ENCODE data around the gene MED9. TPM values are rescaled to one million over a fixed set of nuclear protein-coding genes. Genes with fewer than 3 reads are reported as not detected.
"Not testable (repeated sequence)": the region's sequence is repeated elsewhere in the genome, so short reads cannot be mapped to it uniquely, and the experiment has no call there.

Gene MED9, protein sequence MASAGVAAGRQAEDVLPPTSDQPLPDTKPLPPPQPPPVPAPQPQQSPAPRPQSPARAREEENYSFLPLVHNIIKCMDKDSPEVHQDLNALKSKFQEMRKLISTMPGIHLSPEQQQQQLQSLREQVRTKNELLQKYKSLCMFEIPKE
- 73.7 and 85.1 TPM in 2 replicates for total RNA-seq (2014; rRNA removed; shearing (Covaris generic))
- 69.4 and 84.0 TPM in 2 replicates for polyA plus RNA-seq (2015; cell fraction: cytosol; rRNA removed)
- 53.6 and 59.9 TPM in 2 replicates for polyA plus RNA-seq (2015; cell fraction: nucleus; rRNA removed)

GRCh38 chr17:17476865-17477467 is at the start of gene MED9:
TSS of gene MED9 (plus strand) at chr17:17477000. CDS start at chr17:17477042, 42 bp downstream.
- in situ Hi-C loops (cut with HindIII; ENCODE audit: low pct_unique_long_range_greater_than_20kb, low sequenced_read_pairs): no loop called here
- peak; percentile 94 for DNase-seq (ENCODE audit: low read depth, low spot score)

- in situ Hi-C loops (cut with HindIII; ENCODE audit: low pct_unique_long_range_greater_than_20kb, low sequenced_read_pairs): no loop called here
These were observed 47.6 kb upstream of the MED9 start for GRCh38 chr17:17429222-17429621.

DNA sequence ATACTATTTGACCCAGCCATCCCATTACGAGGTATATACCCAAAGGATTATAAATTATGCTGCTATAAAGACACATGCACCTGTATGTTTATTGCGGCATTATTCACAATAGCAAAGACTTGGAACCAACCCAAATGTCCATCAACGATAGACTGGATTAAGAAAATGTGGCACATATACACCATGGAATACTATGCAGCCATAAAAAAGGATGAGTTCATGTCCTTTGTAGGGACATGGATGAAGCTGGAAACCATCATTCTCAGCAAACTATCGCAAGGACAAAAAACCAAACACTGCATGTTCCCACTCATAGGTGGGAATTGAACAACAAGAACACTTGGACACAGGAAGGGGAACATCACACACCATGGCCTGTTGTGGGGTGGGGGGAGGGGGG is 45.9 kb upstream of the MED9 start:
- DNase-seq (ENCODE audit: low read depth, low spot score); in situ Hi-C loops (cut with HindIII; ENCODE audit: low pct_unique_long_range_greater_than_20kb, low sequenced_read_pairs): not testable (repeated sequence)

More at GRCh38 chr17:17429222-17429621, 47.6 kb upstream of the MED9 start:
- no peak for DNase-seq (ENCODE audit: low read depth, low spot score)

- in situ Hi-C loops (cut with HindIII; ENCODE audit: low pct_unique_long_range_greater_than_20kb, low sequenced_read_pairs): no loop called here
- DNase-seq (ENCODE audit: low read depth, low spot score): no peak
These were observed 45.2 kb upstream of the MED9 start for GRCh38 chr17:17431605-17432004.

DNA sequence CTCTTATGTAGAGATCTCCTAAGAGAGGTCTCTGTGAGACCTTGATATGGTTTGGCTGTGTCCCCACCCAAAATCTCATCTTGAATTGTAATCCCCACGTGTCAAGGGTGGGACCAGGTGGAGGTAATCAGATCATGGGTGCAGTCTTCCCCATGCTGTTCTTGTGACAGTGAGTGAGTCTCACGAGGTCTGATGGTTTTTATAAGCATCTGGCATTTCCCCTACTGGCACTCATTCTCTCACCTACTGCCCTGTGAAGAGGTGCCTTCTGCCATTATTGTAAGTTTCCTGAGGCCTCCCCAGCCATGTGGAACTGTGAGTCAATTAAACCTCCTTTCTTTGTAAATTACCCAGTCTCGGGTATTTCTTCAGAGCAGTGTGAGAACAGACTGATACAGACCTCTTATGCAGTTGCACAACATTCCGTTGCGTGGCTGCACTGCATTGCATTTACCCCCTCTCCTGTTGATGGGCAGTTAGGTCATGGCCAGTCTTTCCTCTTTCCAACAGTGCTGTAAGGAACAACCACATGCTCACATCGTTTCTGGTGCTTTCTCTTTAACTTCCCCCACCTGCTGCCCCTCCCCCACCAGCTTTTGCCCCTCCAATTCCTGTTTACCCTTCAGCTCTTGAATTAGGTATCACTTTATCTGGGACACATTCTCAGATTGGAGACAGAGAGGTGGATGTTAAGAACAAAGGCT is 43.6 kb upstream of the MED9 start:
- in situ Hi-C loops (cut with HindIII; ENCODE audit: low pct_unique_long_range_greater_than_20kb, low sequenced_read_pairs): no loop called here
- DNase-seq (ENCODE audit: low read depth, low spot score): no peak

DNA sequence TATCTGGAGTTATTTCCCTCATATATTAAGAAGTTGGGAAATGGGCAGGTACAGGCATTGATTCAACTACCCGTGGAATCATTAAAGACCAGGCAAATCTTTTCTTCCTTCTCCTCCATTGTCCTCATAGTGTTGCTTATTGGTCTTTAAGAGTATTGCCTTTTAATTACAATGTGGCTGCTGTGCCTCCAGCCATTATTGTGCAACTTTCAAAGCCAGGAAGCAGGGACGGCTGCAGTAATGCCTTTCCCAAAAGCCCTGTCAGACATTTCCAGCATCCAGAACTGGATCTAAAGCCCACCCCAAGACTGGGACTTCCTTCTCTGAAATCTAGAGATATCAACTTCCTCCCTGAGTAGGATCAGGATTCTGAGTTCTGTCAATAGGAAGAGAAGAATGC is 42.3 kb upstream of the MED9 start:
- DNase-seq (ENCODE audit: low read depth, low spot score): no peak
- in situ Hi-C loops (cut with HindIII; ENCODE audit: low pct_unique_long_range_greater_than_20kb, low sequenced_read_pairs): no loop called here

GRCh38 chr17:17435323-17435722 is 41.5 kb upstream of the MED9 start:
- in situ Hi-C loops (cut with HindIII; ENCODE audit: low pct_unique_long_range_greater_than_20kb, low sequenced_read_pairs): no loop called here
- DNase-seq (ENCODE audit: low read depth, low spot score): no peak

DNA sequence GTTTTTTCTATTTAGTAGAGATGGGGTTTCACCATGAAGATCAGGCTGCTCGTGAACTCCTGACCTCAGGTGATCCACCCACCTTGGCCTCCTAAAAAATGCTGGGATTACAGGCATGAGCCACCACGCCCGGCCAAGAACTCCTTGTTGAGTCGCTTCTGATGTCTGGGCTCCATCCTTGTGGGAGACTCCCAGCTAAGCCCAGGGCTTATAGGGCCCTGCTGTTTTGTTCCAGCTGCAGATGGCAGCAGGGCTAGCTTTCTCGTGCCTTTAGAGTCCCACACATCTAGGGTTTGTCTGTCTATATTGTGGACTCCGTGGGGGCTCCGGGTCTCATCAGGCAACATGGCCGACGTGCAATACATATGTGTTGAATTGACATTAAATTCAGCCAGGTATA is 39.3 kb upstream of the MED9 start:
- in situ Hi-C loops (cut with HindIII; ENCODE audit: low pct_unique_long_range_greater_than_20kb, low sequenced_read_pairs): no loop called here
- no peak for DNase-seq (ENCODE audit: low read depth, low spot score)

DNA sequence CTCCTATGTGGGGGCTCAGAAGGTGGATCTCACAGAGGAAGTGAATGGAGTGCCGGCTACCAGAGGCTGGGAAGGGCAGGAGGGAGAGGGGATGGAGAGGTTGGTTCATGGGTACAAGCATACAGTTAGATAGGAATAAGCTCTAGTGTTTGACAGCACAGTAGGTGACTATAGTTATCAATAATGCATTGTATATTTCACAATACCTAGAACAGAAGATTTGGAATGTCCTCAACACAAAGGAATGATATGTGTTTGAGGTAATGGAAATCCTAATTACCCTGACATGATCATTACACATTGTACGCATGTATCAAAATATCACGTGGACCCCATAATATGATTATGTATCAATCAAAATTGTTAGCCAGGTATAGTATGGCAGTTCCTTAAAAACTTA is 38.9 kb upstream of the MED9 start:
- in situ Hi-C loops (cut with HindIII; ENCODE audit: low pct_unique_long_range_greater_than_20kb, low sequenced_read_pairs): no loop called here
- no peak for DNase-seq (ENCODE audit: low read depth, low spot score)

- DNase-seq (ENCODE audit: low read depth, low spot score): peak; percentile 84
These were observed 36.6 kb upstream of the MED9 start for GRCh38 chr17:17440010-17440843.

DNA sequence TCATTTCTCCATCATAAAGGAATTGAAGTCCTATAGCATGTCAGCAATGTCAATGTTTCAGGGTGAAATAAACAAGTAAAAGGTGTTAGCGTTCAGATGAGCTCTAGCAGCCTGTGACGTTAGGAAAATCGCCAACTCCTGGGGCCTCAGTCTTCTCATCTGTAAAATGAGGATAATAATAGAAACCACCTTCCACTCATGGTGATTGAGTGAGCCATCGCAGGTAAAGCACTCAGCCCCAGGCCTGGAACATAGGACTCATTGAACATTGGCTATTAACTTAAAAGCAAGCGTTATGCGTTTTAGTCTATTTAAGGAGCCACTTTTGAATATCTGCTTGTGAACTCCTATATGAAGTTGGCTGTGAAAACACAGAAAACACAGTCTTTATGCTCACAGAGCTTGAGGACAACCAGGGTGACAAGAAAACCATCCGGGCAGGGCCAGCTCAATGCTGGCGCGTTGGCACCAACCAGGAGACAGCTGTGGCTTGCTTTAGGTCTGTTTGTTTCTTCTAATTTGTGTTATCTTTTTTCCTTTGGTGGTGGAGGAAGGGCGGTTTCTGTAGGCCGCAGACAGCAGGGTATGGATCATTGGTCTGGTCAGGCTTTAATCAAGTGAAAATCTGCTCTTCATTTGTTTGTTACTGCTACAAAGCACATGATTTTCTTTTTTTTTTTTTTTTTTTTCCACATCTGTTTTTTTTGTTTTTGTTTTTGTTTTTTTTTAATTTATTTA is 35.7 kb upstream of the MED9 start:
- no peak for DNase-seq (ENCODE audit: low read depth, low spot score)
- in situ Hi-C loops (cut with HindIII; ENCODE audit: low pct_unique_long_range_greater_than_20kb, low sequenced_read_pairs): no loop called here

More at GRCh38 chr17:17440010-17440843, 36.6 kb upstream of the MED9 start:
- in situ Hi-C loops (cut with HindIII; ENCODE audit: low pct_unique_long_range_greater_than_20kb, low sequenced_read_pairs): no loop called here

DNA sequence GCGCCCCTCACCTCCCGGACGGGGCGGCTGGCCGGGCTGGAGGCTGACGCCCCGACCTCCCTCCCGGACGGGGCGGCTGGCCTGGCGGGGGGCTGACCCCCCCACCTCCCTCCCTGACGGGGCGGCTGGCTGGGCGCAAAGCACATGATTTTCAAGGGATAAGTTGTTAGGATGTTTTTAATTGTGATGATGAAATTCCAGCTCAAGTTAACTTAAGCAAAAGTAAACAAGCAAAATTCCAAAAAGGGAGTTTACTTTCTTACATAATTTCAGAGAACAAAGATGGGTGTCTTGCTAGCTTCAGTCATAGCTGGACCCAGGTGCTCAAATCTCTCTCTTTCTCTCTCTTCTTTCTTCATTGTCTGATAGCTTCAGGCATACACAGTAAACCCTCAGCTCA is 33.6 kb upstream of the MED9 start:
- no peak for DNase-seq (ENCODE audit: low read depth, low spot score)

GRCh38 chr17:17445296-17445924 is 31.4 kb upstream of the MED9 start:
- in situ Hi-C loops (cut with HindIII; ENCODE audit: low pct_unique_long_range_greater_than_20kb, low sequenced_read_pairs): no loop called here
- no peak for DNase-seq (ENCODE audit: low read depth, low spot score)

More for the DNA sequence above, 33.6 kb upstream of the MED9 start:
- in situ Hi-C loops (cut with HindIII; ENCODE audit: low pct_unique_long_range_greater_than_20kb, low sequenced_read_pairs): no loop called here

DNA sequence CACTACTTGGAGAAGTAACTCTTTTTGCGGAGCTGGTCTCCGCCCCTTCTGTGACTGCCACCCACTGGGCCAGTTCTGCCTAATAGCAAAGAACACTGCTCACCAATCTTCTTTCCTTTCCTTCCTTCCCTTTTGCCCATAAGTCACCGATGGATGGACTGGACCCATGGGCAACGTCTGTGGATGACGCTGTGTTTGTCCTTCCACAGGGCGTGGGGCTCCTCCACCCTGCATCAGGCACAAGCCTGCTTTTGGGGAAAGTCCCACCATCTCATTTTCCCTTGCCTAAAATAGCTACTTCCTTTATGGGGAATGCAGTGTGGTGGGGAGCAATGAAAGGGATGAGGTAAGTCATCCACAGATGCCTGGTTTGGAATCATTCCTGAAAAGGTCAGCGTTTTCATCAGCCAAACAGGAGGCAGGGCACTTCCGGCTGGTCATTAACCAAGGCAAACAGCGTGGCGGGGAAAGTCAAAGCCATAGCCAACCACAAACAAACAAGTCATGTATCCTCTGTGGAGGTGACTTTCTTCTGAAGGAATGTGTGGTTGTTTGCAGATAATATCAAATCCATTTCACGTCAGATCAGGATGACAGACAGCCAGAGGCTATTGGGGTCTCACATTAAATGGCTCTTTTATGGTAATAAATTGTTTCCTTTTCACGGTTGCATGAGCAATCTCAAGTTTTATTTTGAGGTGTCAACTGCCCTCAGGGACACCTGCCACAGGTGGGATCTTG is 30.7 kb upstream of the MED9 start:
- in situ Hi-C loops (cut with HindIII; ENCODE audit: low pct_unique_long_range_greater_than_20kb, low sequenced_read_pairs): no loop called here
- DNase-seq (ENCODE audit: low read depth, low spot score): peak; percentile 57

DNA sequence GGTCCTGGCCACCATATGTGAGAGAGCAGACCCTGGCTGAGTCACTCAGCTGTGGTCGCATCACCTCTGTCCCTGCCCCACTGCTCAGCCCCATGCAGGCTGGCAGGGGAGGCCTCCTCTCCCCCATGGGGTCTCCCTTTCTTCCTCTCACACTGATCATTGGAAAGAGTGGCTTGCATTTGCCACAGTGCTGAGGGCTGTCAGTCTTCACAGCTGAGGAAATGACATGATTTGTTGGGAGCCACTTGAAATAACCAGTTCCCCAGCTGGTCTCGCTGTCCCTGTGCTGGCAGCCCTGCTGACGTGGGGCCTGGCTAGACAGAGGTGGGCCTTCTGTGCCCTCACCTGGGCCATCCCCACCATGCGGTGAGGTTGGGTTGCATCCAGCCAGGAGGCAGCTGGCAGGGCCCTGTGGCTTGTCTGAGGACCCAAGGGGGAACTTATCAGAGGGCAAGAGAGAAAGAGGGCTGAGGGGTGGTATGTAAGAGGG is 30.1 kb upstream of the MED9 start:
- no peak for DNase-seq (ENCODE audit: low read depth, low spot score)
- in situ Hi-C loops (cut with HindIII; ENCODE audit: low pct_unique_long_range_greater_than_20kb, low sequenced_read_pairs): no loop called here

DNA sequence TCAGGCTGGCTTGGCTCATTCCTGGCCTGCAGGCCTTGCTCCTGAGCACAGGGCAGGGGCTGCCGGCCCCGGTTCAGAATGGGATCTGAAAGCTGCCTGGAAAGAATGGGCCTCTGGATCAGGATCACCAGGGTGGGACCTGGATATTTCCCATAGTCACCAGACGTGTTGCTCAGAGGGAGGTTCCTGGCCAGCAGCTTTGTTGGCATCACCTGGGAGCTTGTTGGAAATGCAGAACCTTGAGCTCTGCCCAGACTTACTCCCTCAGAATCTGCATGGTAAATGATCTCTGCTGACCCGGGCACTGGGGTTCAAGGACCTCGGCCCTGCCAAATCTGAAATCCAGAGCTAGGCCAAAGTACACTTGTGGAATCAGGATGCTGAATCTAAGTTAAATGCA is 29.5 kb upstream of the MED9 start:
- in situ Hi-C loops (cut with HindIII; ENCODE audit: low pct_unique_long_range_greater_than_20kb, low sequenced_read_pairs): no loop called here
- DNase-seq (ENCODE audit: low read depth, low spot score): no peak

All from SK-MEL-5 (cell line).